ENCODE data around the gene LAG3.

- TF ChIP-seq CTCF (IDR thresholded peaks at IDR 0.05; ENCODE audit: insufficient read depth, low read length, poor library complexity, severe bottlenecking) (no peak), EZH2phosphoT487 (conservative IDR thresholded peaks at IDR 0.05; ENCODE audit: low read length) (no peak)
Observed at GRCh38 chr12:6782119-6782518, 9.8 kb downstream of the LAG3 start.
